LoVo (cell line): Measurements from ENCODE around the gene OR51D1.

Experiments
- DNase-seq: peaks from one replicate; pipeline ENCODE4 v3.0.0-alpha.2; 2016; ENCODE audit warnings: low spot score

Gene OR51D1

DNA sequence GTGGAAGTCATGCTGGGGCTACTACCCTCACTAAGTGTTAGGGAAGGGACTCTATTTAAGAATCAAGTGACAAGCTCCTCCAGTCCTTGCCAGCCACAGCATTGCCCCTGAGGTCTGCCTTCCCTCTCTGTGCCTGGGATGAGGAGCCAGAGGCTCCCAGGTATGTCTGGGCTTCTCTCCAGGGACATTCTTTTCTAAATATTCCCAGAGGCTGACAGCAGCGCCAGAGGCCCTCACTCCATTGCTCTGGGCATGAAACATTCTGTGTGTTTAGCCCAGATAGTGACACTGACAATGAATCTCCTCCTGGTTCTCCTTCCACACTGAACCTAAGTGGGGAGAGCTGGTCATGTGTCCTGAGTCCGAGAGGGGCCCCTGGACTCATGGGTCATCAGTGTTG lies 8.7 kb downstream of the OR51D1 start:
- no peak for DNase-seq

DNA sequence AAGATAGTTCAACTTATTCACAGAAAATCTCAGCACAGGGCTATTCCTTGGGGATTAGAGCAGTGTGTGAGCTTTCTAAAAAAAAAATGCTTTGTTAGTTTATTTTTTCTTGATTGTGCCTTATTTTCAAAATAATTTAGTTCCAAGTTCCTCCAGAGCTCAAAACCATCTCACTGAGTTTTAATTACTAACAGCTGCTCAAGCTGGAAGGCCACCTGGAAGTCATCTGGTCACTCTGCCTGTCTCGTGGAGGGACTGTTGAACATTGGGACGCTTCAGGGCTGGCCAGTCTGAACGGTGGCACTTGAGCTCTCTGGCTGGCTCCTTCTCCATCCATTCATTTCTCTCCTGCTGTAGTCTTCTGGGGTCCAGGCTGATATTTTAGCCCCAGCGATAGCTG lies 10.5 kb downstream of the OR51D1 start:
- no peak for DNase-seq

- no peak for DNase-seq
Measured at GRCh38 chr11:4654635-4655369, 17.5 kb downstream of the OR51D1 start.

DNA sequence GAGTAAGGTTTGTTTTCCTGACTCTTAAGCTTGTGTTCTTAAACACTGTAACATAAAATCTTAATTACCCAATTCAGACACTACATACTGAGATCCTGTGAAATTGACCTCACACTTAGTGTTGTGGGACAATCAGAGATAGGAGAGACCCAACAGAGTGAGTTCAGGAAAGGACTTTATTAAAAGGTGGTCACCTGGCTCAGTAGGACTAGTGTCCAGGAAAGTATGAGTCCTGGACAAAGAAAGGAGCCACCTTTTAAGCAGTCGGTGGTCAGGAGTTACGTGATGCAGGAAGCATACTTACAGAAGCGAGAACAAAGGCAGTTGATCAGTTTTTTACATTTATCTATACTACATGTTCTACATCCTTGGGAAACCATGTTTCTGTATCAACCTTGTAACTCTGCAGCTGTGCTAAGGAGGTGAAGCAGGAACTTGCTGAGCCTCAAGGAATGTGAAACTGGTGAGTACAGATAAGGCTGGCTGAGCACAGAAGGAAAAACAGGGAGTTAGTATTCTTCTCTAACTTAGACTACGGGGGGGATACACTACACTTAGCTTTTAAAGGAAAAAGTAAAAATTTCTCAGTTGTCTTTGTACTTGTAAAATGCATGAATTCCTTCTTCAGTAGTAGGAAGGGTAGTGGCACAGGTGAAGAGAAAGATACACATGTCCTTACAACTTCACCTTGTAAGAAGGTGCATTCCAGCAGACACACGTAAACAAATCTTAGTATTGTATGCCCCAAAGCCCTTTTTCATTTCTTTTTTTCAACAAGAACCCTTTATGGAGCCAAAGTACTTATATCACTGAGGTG lies 21.6 kb downstream of the OR51D1 start:
- no peak for DNase-seq

DNA sequence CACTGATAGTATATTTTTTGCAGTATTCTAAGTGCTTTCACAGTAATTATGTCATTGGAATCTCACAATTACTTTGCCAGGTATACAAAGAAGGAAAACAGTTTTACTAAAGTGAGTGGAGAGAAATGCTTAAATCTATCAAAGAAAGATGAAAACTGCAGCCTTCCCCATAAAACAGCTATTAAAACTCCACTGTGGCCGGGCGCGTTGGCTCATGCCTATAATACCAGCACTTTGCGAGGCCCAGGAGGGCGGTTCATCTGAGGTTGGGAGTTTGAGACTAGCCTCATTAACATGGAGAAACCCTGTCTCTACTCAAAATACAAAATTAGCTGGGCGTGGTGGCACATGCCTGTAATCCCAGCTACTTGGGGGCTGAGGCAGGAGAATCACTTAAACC lies 25.6 kb downstream of the OR51D1 start:
- no peak for DNase-seq

GRCh38 chr11:4664183-4664582 lies 26.9 kb downstream of the OR51D1 start:
- DNase-seq, result no peak

GRCh38 chr11:4664786-4665185 lies 27.5 kb downstream of the OR51D1 start:
- DNase-seq, result no peak

DNA sequence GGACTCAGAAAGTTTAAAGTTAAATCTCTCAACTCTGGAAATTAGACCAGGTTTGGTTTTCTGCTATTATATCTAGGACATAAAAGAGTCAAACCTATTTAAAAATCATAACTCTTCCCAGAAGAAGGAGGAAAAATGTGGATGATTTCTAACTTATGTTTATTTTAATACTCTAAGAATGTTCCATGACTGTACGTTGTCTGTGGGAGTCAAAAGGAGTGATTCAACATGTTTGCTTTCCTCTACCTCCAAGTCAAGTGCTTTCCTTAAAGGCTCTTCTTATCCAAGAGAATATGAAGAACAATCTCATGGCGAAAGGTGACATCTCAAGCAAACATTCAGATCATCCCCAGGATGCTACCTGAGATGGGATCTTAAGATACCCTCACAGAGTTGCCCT lies 28.1 kb downstream of the OR51D1 start:
- DNase-seq, result no peak

GRCh38 chr11:4671741-4672140 lies 34.5 kb downstream of the OR51D1 start:
- no peak for DNase-seq

GRCh38 chr11:4672470-4672869 lies 35.2 kb downstream of the OR51D1 start:
- DNase-seq, result peak; percentile 7

GRCh38 chr11:4673781-4674180 lies 36.5 kb downstream of the OR51D1 start:
- no peak for DNase-seq

- no peak for DNase-seq
Measured at GRCh38 chr11:4677948-4678347, 40.7 kb downstream of the OR51D1 start.

GRCh38 chr11:4680341-4680740 lies 43.1 kb downstream of the OR51D1 start:
- DNase-seq, result no peak

DNA sequence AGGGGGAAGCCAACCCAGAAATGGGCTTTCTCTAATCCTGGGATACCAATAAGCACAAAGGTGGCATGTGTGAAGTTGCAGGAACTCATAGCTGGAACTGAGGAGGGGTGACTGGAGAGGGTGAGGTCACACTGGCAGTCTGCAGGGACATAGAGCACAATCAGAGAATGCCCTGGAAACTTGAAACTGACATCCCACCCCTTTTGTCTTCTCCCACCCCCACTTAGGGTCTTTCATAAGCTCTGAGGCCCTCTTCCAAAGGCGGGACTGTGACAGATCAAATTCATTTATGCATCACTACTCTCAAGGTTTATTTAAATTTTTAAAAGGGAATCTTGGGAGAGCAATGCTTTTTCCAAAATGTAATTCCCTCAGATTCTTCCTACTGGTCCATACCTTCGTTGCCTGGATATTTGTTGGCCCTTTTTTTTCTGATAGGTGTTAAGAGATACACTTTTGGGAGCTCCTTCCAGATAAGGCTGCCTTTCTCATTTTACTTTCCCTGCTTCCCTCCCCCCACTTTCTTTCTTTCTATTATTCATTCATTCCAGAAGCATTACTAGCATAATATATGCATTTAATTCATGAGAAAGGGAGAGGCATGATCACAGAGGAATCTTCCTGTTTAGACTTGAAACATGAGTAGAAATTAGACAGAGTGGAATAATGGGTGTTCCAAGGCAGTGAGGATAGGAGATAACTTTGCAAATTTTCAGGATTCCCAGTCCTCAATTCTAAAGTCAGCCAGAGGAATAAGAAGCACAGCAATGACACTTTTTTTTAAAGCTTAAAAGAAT lies 45.5 kb downstream of the OR51D1 start:
- DNase-seq, result no peak

DNA sequence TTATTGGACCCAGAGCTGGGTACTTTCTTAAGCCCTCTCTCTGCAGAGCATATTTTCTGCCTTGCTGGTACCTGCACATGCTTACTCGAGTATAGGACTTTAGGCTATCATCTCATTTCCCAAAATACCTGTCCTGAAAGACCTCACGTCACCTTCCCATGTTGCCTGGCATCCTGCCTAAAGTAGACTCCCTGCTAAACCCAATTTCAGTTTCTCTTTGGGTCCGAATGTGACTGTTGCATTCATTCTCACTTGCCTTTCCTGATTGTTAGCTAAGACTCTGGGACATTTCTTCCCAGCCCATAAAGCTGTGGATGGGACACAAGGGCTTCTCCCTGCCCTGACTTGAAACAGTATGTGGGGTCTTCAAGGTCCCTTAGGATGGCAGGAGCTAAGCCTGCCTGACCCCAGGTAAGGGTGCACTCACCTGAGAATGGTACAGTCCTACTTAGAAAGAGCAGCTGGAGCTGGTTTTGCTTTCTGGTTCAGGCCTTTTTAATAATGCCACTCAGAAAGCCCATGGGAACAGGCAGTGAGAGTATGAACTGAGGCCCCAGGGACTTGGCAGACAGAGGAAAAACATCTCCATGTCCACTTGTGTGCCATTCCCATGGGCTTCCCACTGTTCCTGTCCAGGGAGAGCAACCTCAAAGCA lies 47.5 kb downstream of the OR51D1 start:
- DNase-seq, result no peak
